ENCODE data around the gene WWOX.

- TF ChIP-seq EZH2 (IDR thresholded peaks at IDR 0.05; ENCODE audit: low read length) (no peak), CTCF (optimal IDR thresholded peaks at IDR 0.05 in 1 of 3, IDR thresholded peaks at IDR 0.05 in 1 of 3, conservative IDR thresholded peaks at IDR 0.05 in 1 of 3; ENCODE audit: extremely low read depth in 1 of 3, insufficient read depth in 2 of 3, low read length in 3 of 3) (no peak)
Measured at GRCh38 chr16:78396673-78397072, 297.2 kb downstream of the WWOX start.

Data from keratinocyte (primary cell).